Inflammatory macrophage treated with lipopolysaccharide for 1 hour (primary cell): Measurements from ENCODE around the gene PDXDC1.
"Not testable (repeated sequence)": the region's sequence is repeated elsewhere in the genome, so short reads cannot be mapped to it uniquely, and the experiment has no call there.

Experiments used
- DNase-seq, 2 donors: peaks; one replicate each; pipeline ENCODE4 v3.0.0-alpha.2; 2020 to 2022

The PDXDC1 gene

DNA sequence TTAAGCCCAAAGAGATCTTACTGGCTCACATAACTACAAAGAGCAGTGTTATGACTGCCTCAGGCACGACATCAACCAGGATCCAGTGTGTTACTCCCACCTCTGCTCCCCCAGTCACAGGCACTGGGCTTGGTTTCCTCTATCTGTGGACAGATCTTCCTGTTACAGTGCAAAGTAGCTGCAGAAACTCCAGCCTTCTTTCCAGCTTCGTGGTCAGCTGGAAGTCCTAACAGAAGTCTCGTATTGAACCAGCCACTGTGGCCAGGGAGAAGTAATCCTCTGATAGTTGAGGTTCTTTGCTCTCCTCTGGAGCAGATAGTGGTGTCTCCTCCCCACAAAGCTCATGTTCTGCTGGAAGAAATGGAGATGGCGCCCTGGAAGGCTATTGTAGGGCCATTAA is 41.5 kb downstream of the PDXDC1 start:
- peak; percentile 26 to 66 for DNase-seq

DNA sequence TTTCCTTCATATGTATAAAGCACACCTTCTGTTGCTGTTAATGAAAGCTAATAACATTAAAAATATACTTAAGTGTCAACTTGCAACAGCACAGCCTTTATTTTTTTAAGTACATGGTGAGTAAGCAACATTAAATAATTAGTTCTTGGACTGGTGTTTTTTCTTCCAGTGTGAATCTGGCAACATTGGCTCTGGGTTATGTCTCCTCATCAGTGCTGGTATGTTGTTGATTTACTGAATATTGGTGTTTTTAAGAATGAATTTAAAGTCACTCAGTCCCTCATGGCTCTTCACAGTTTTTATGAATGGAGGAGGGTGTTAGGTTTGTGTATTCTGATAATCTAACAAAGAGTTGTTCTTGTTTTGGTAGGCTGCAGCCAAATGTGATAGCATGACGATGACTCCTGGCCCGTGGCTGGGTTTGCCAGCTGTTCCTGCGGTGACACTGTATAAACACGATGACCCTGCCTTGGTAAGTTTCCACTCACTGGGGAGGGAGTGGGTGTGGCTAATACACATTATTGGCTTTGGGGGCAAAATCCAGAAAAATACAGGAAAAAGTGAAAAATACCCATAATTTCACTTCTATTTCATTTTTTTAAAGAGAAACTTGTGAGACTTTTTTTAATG is 42.2 kb downstream of the PDXDC1 start:
- peak in 1 of 2 donors; percentile 11 for DNase-seq

DNA sequence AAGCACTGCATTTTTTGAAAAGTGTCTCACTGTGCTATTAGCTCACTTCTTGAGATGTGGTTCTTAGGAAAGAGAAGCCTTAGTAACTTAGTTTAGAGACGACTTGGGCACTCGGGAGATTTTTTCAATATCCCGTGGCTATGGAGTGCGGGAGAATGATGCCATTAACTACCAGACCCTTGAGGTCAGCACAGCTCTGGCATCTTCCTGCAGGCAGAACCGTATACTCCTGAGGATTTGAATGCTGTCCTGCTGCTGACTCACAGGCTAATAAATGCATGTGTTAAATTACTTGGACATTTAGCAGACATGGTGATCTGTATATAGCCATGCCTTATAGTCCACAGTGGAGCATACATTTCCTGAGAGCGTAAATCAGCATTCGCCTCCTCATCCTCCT is 46.6 kb downstream of the PDXDC1 start:
- not testable (repeated sequence) for DNase-seq

DNA sequence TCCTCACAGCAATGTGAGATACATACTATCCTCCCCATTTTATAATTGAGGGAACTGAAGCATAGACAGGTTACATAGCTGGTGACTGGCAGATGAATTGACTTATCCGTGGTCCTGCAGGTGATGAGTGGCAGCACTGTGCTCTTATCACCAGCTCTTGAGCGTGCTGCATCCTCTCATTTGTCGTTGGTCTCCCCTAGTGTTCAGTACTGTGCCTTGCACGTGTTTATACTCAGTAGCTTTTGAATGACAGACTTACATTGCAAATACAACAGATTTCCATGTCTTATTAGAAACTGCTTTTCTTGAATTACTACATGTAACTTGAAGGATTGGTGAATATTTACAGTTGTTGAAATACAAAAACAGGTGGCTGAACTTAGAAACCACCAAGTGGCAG is 47.4 kb downstream of the PDXDC1 start:
- DNase-seq = peak in 1 of 2 donors; percentile 29

DNA sequence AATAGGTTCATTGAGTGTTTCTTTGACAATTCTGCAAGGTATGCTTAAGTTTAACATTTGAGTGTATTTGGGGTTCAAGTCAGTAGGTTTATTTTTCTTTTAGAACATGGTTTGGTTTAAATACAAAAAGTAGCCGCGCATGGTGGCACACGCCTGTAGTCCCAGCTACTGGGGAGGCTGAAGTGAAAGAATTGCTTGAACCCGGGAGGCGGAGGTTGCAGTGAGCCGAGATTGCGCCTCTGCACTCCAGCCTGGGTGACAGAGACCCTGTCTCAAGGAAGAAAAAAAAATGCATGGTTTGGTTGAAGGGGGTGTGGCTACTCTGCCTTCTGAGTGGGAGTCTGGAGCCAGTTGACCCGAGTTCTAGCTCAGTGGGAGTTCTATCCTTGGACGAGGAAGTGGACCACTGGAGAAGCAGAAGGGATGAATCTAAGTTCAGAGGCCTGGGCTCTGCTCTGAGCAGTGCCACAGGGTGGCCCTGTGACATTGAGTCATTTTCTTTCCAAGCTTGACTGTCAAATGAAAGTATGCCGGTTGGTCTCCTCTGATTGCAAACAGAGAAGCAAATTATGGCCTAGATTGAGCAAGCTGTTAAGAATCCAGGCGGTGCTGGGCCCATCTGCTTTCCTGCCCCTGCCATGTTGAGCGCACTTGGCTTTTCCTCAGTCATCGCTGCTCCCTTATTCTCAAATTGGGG is 48.7 kb downstream of the PDXDC1 start:
- DNase-seq = peak; percentile 39 to 85

DNA sequence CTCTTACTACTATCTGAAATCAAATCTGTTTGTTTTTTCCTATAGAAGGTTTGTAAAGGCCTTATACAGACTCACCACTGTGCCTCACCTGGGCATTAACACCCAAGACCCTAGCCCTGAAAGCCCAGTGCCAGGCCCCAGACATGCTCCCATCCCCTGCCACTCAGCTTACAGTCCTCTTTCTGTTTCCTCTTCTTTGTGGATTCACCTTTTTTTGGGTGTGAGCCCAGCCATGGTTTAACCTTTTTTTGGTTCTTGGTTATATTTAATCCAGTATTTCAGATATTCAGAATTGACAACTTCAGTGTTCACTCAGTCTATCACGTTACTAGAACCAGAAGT is 50.0 kb downstream of the PDXDC1 start:
- DNase-seq = not testable (repeated sequence)

DNA sequence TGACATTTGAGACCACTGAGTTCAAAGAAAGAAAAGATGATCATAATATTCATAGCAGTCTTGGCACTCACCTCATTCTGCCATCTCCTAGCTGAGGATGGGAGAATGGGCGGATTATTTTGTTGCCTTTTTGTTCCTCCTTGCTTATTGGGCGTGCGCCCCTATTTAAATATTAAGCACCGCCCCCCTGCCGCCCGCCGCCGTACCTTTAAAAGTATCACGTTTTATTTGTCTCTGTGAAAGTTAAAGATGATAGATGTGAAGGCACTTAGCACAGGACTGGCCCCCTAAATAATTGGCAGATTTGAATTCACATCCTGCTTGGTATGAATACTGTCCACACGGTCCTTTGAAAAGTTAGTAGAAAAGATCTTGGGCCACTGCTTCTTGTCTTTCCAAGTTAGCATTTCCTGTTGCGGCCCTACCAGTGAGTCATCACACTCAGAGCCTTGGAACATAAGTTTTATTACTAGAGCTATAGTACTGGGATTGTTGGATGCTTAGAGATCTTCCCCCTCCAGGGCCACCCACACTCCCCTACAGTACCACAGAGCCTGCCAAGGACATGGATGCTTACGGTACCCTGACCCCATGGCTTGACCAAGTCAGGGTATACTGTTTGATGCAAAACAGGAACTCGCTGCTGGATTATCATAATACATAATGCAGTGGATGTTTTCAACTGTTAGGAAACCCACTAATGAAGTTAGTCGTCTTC is 50.6 kb downstream of the PDXDC1 start:
- DNase-seq = not testable (repeated sequence)

DNA sequence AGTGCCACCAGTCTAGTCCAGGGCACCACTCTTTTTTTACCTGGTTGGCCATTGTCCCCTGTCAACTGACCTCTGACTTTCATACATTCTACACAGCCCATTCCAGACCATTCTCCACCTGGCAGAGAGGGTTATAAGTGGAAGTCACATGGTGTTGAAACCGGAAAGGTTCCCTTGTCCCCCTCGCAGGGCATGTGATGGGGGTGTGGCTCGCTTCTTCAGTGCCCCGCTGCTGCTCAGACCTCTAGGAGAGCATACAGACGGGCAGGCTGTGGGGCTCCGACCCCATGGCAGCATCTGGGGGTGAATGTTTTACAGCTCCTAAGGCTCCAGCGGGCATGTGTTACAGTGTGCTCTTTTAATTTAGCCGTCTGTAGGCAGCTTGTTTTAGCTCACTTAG is 52.2 kb downstream of the PDXDC1 start:
- DNase-seq = not testable (repeated sequence)

DNA sequence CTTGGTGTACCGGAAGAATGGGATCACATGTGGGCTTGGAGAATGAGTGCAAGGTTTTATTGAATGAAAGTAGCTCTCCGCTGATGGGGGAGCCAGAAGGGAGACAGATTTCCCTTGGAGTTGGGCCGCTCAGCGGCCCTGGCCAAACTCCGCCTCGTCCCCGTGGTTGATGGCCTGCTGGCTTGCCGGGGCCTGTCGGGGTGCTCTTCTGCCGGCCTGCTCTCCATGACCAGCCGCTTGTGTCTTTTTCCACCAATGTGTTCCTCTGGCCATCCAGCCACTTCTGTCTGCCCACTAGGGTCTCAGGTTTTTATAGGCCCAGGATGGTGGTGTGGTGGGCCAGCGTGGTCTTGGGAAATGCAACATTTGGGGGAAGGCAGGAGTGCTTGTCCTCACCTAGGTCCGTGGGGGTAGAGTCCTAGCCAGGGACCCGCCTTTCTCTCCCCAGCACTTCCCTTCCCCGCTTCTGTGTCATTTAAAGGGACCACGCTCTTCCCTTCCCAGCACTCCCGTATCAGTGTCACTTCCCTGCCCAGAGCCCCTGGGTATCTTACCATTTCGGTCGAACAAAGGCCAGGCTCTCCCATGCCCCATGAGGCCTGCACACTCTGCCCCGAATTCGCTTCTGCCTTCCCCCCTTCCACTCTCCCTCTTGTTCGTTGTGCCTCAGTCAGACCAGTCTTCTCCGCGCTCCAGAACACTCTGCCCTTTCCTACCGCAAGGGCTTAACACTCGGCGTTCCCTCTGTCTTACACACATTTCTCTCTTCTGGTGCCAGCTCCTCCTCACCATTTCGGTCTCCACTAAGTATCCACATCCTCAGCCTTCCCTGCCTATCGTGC is 52.9 kb downstream of the PDXDC1 start:
- DNase-seq = not testable (repeated sequence)

DNA sequence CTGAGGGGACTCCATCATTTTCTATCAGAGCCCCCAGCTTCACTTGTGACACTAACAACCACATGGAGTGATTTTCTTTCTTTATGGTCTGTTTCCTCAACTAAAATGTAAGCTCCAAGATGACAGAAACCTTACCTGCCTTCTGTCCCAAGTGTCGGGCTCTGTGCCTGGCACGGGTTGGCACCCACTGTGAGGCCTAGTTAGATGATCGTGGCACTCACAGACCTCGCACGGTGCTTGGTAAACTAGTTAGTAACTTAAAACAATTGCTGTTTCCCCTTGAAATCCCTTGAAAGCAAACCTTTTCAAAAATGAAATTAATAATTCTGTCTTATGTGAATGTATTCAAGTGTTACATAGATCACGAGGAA is 53.5 kb downstream of the PDXDC1 start:
- not testable (repeated sequence) for DNase-seq

DNA sequence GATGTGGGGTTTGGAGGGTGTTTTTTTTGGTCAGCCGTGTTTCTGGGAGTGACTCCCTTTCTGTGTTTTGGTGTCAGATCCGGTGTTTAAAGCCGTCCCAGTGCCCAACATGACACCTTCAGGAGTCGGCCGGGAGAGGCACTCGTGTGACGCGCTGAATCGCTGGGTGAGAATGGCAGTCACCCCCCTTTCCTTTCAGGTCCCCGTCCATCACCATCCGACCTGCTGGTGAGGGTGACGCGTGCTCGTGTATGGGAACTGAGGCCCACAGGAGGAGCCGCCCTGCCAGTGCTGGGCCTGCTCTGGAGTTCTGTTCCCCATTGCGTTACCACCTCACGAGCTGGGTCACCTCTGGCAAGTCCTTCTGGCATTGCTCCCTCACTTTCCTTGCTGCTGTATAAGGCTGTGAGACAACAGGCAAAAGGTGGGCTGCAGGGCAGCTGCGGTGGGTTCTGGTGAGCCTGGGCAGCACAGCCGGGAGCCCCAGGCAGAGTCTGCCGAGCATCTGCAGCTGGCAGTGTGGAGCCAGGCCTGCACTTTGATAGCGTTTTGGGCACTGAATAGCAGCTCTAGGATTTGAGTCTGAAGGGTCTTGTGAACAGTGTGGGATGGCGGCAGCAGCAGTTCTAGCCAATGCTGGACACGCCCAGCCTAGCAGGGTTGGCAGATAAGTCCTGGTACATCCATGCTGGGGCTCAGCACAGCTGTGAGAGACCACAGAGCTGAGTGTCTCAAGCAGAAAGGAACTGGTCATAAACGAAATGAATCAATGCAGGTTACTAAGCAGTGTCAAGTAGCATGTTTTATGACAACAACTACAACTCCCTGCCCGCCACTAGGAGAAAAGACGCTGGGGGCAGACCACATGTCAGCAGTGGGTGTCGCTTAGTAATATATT is 54.2 kb downstream of the PDXDC1 start:
- DNase-seq = not testable (repeated sequence)

DNA sequence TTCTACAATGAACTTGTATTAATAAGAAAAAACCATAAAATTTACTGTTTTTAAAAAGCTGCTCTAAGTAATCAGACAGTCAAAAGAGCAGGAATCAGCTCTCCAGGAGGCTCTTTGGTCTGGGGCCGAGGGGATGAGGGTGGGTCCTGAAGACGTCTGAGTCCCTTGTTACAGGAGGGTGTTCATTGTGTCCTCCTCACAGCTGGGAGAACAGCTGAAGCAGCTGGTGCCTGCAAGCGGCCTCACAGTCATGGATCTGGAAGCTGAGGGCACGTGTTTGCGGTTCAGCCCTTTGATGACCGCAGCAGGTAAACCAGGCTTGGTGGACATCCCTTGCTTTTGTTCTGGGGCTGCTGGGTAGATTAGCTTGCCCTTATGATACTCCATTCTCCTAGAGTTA is 54.9 kb downstream of the PDXDC1 start:
- not testable (repeated sequence) for DNase-seq

DNA sequence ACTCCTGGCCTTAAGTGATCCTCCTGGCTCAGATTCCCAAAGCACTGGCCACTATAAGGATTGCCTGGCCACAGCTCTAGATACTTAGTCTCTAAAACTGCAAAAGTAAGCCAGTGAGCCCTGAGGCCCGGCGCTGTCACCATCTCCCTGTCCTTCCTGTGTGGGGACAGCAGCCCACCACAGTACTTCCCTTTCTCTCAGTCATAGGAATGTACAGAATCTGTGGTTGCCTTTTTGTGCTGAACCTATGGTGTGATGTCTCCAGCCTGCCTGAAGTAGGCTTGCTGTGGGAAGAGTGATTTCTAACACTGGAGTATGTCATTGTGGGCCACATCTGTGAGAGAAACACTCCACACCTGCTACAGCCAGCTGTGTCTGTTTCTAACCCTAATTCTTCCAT is 56.4 kb downstream of the PDXDC1 start:
- DNase-seq = peak; percentile 58 to 81

DNA sequence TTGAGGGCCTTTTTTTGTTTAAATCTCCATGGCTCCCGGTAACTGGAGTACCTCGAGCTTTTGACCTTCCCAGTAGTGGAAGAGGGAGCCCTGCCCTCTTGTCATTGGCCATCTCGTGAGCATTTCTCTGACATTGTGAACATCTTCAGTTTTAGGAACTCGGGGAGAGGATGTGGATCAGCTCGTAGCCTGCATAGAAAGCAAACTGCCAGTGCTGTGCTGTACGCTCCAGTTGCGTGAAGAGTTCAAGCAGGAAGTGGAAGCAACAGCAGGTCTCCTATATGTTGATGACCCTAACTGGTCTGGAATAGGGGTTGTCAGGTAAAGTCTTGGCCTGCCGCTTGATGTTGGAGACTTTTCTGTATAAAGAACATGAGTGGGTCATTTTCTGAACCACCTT is 56.8 kb downstream of the PDXDC1 start:
- DNase-seq = no peak

DNA sequence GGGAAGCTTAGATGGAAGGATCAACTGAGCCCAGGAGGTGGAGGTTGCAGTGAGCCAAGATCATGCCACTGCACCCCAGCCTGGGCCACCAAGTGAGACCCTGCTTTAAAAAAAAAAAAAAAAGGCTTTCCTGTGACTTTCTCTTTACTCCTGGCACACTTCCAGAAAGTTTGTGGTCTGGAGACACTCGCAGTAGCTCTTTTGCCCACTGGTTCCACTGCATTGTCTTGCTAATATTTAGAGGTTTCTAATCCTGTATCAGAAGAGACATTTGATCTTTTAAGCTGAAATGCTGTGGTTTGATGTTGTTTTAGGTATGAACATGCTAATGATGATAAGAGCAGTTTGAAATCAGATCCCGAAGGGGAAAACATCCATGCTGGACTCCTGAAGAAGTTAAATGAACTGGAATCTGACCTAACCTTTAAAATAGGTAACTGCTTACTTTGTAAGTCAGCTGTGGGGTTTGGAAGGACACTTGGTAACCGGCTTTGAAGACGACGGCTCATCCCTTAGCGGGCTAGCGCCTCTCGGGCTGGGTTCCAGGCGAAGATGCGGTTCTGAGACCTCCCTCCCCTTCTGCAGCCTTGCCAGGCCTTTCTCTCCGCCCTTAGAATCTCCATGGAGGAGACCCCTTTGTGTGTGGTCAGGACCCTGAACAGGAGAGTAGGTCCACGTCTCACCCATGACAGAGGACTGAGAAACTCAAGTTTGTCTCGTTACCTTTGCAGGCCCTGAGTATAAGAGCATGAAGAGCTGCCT is 57.9 kb downstream of the PDXDC1 start:
- DNase-seq = no peak

DNA sequence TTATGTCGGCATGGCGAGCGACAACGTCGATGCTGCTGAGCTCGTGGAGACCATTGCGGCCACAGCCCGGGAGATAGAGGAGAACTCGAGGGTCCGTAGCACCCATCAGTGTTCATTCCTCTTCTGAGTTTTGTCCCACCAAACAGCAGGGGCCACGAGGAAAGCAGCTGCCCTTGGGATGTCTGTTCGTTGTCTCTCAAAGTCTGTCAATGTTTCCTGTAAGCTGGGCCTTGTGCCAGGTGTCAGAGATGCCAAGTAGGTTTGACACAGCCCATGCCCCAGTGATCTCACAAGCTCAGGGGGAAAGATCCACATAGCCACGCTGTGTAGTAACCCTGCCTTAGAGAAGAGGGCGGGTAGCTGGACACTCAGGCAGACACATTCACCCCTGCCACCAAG is 58.5 kb downstream of the PDXDC1 start:
- DNase-seq = no peak

DNA sequence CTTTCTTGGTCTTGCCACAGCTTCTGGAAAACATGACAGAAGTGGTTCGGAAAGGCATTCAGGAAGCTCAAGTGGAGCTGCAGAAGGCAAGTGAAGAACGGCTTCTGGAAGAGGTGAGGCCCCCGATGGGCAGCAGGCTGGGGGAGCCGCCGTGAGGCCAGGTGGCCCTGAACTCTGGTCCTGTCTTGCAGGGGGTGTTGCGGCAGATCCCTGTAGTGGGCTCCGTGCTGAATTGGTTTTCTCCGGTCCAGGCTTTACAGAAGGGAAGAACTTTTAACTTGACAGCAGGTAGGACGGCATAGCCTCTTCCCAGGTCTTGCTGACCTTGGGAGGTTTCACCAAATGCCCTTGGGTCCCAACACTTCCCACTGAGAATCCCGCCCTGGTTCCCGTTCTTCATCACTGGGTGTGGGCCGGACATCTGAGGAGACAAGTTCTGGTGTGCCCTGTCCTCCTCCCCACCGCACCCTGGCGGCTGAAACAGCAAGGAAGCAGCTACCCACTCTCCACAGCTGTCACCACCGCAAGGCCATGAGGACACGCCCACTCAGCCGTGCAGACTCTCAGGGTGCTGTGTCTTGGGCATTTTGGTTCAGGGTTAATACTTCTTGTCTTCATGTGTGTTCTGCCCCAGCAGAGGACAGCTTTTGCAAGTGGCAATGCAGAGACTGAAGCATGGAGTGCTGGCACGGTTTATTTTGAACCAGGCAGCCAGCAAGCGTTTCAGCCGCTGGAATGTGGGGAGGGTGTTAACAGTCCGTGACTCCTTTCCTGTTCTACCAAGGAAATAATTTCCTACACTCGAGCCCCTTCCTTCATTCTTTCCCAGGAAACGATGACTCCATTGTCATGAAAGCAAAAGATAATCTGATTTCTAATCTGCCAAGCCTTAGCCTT is 59.7 kb downstream of the PDXDC1 start:
- peak in 1 of 2 donors; percentile 50 for DNase-seq

DNA sequence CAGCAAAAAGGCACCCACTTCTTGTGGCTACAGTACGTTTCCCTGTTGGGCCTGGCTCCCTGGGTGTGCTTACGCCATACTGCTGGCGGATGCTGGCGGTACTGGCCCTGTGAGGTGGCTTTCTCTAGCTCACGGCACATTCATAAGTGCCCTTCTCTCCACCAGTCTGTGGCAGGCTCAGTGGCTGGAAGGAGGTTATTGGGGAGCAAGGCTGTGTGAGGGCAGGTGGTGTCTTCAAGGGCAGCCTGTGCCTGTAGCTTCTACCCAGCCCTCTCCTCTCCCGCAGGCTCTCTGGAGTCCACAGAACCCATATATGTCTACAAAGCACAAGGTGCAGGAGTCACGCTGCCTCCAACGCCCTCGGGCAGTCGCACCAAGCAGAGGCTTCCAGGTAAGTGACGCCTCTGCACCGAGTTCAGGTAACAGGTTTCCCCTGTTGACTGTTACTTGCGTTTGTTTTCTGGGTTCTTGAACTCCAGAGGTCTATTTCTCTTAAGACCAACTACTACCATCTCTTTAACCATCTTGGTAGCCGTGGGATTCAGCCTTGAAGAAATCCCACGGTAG is 60.4 kb downstream of the PDXDC1 start:
- DNase-seq = no peak

DNA sequence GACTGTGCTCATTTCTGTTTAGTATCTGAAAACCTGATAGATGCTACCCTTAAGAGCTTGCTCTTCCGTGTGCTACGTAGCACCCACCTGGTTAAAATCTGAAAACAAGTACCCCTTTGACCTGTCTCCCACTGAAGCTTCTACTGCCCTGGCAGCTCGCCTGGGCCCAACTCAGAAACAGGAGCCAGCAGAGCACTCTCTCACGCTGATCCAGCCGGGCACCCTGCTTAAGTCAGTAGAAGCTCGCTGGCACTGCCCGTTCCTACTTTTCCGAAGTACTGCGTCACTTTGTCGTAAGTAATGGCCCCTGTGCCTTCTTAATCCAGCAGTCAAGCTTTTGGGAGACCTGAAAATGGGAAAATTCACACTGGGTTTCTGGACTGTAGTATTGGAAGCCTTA is 62.2 kb downstream of the PDXDC1 start:
- DNase-seq = no peak

DNA sequence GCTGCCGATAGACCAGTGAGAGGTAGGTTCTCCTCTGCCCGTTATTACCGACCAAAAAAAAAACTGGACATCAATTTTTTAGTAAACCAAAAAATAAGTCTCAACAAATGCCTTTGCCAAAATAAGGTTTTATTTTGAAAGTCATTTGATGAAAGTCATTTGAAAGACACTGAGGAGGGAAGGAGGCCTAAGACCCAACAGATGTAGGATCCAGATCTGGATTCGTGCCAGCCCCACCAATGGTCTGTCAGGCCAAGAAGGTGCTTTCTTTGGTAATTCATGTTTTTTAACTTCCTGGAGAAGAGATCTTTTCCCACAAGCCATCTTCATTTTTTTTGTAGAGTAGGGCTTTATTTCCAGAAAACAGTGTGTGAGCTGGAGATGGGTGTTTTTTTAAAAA is 62.9 kb downstream of the PDXDC1 start:
- no peak for DNase-seq
